HPDE6-E6E7 (cell line): ENCODE measurements around the gene DPH1.

Experiments used
- DNase-seq: peaks from one replicate; pipeline ENCODE4 v3.0.0; 2011; ENCODE audit warnings: missing footprints; ENCODE audit errors: extremely low spot score

The DPH1 gene

DNA sequence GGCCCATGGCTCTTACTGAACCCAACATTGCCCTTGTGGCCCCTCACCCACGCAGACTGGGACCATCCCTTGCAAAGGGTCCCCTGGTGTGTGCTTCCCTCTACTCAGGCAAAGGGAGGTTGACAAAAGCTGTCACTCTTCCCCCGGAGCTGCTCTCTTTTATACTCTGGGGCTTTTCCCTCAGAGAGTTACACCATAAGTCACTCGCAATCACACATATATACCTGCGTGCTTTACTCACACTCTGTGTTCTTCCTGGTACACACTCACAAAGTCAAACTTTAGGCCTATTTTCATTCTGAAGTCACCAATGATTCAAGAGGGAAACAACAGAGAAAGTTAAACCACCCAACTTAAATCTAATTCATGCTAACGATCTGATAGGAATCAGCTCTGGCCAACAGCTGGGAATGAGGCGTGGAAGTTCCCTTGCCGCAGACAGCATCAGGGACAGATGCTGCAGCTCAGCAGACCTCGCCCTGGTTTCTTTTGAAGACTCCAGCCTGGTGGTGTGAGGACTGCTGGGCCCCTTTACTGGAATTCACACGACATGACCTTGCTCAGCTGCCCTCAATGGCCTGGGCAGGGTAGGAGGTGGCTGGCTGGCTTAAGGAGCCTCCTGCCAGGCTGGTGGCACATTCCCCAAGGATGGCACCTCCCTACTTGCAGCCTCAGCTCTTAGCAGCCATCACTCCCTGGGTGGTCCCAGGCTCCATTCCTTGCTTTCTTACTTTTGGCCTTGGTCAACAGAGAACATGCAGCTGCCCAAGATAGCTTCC lies 52.2 kb downstream of the DPH1 start:
- no peak for DNase-seq

DNA sequence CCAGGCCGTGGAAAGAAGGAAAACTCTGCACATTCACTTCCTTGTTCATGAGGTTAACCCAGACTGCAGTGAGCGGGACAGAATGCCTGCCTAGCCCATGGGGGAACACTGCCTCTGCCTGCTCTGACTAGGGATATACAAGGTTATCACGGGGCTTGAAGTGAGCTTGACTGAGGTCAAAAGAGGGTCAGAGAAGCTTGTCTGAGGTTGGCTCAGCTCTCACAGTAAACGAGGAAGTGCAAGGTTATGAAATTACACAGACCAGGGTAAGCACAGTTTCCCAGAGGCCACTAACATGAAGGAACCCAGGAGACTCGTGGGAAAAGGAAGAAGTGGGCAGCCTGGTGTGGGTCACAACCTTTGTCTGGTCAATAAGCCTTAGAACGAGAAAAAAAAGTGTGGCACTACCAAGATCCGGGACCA lies 53.7 kb downstream of the DPH1 start:
- DNase-seq: no peak

DNA sequence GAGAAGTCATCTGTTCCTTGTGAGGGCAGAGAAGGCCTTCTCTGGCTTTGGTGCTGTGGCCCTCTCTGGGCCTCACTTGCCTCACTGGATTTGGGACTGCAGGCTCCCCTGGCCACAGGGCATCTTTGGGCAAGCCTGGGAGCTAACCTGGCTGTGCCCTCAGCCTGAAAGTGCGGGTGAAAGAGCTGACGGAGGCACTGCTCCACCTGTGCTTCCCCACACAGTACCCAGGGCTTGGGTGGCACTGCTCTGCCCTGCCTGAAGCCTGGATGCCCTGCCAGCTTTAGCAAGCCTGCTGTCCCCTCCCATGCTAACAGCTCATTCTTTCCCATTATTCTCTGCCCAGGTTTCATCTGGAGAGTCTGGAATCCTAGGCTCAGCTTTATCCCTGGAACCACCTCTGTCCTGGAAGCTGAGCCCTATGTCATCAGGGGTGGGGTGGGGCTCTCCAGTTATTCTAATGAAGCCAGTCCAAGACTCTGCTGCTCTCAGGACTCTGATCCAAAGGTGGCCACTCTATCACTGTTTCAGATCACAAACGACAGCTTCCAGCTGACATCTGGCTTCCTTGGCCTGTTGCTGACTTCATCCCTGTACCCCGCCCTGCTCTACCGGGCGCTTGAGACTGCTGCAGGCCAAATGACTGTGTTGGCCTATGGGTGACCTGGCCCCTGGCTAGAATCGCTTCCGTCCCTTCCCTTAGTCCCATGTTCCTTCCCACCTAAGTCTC lies 54.2 kb downstream of the DPH1 start:
- no peak for DNase-seq

DNA sequence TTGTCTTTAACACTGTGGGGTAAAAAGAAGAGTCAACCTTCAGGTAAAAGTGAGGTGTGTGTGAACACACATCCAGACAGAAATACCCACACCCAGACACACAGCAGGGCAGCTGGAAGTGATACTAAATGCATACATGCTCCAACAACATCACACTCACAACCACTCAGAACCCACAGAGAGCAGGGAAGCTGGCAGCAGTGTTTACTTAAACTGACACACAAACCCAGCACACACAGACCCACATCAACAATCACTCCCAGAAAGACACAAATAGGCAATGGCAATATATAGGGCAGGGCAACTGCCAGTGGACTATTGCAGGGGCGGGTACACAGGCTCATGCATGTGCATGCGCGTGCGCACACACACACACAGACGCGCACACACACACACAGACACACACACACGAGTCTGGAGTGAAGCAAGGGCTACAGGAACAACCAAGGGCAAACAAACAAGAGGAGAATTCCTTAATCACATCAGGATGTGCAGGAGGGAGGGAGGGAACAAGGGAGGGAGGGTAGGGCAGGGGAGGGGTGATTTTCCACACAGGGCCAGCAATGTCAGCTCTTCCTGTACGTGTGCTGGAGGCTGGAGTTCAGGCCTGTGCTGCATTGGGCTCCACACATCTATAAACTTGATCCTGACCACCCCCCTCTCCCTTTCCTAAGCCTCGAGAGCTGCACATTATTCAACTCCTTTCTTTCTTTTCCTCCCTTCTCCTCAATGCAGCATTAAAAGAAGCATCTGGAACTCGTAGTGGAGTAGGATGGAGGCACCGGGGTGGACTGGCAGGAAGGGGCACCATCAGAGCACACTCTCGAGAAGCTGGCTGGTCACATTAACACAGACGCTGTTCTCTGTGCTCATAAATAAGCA lies 55.1 kb downstream of the DPH1 start:
- DNase-seq: no peak

DNA sequence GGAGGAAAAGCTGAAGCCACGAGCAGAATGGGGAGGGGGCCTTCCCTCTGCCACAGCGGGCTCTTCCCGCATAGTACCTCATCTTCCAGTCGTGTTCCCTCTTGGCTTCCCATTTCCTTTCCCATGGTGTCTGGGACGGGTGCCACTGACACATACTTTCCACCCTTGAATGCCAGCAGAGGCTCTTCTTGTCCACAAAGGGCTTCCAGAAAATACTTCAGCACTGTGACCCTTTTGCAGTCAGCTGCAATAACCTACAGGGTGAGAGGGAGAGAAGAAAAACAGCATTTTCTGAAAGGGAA lies 55.6 kb downstream of the DPH1 start:
- DNase-seq: no peak

DNA sequence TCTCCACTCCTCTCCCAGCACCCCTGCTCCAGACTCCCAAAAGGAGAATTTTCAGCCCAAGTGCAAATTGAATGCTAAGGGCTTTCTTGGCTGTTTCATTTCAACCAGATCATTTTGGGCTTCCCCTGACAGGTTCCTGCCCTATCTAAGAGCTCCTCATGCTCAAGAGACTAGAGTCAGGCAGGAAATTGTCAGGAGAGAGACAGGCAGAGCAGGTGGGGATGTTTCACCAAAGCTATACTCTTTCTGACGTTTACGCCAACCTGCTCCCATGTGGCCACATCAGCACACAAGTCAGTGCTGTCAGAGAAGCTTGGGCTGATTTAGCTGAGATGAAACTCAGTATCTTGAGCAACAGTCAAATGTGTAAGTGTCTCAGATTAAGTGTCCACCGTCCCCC lies 56.4 kb downstream of the DPH1 start:
- DNase-seq: no peak

DNA sequence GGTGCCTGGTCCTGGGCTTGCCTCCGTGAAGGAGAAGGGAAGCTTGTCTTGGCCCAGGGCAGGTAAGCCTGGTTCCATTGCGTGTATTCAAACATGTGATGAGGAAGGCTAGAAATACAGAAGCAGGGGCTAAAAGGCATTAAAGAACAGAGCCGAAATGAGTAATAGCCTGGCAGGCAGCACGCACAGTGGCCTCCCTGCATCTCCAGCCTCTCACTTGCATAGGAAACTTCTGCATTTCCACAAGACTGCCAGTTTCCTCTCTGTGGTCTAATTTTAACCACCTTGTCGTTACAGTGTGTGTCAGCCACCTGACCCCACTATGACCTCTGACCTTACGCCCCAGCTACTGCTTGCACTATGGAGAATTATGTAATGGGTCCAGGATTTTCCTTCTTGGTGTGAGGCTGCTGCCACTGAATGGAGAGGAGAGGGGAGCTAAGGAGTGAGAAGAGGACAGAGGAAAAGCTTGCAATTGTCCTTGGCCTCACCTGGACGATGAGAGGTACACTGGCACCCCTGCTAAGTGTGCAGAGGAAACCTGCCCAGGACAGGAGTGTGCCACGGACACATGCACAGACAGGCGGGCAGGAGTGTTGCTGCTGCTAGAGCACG lies 57.8 kb downstream of the DPH1 start:
- no peak for DNase-seq

DNA sequence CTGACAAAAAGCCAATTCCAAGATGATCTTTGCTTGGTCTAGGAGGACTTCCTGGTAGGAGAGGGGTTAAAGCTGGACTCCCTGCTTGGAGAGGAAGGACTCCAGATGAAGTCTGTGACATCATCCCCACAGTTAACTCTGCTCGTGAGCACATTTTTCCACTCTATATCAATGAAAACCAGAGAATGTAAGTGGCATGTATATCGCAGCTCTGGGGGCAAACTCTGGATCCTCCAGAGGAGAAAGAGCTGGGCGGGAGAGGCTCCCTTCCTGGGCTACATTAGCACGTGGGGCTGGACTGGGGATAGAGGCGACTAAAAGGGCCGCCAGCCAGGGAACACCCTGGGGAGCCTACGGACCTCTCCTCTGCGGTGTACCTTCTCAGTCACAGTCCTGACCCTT lies 59.1 kb downstream of the DPH1 start:
- DNase-seq: no peak

DNA sequence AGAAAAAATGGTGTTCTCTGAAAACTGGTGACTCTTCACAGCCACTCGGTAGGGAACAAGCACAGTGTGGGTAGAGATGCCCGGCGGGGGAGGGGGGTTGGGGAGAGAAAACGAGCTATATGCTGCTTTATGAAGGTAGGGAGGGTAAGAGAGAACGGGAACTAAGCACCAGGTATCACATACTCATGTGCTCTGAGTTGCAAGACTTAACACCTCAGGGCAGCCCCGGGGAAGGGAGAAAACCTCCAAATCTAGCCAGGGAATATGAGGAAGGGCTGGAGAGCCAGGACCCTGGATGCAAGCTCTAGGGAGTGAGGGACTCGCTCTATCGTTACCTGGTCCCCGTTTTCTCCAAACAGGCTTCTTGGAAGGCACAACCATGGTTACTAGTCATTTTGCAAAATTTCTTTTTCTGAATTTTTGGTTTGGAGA lies 60.3 kb downstream of the DPH1 start:
- no peak for DNase-seq

DNA sequence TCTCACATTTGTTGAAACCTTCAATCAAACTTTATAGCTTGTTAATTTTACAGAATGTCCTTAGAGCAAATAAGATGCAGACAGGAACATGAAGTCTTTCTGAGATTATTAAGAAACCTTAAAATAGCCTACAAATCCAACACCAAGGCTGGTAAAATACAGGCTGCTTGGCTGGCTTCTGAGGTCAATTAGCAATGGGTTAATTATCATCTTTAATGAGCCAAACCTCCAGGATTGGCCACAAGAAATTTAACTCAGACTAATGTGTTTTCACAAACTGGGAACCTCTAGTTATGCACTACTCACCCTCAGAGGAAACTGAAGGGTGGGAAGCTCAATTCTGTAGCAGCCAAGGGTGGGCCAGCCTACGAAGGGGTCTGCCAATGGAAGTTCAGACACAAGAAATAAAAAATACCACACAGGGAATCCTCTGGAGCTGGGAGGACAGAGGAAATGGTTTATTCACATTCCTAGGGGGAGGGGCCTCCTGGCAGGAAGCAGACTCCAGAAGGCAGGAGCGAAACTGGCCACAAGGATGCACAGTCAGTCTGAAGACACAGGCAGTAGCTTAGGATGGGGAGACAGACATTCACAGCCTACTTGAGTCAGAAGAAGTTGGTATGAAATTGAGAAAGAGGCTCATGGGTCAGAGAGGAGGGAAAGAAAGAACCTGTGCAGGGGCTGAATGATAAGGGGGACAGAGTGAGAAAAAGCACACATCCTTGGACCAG lies 61.0 kb downstream of the DPH1 start:
- DNase-seq: no peak

DNA sequence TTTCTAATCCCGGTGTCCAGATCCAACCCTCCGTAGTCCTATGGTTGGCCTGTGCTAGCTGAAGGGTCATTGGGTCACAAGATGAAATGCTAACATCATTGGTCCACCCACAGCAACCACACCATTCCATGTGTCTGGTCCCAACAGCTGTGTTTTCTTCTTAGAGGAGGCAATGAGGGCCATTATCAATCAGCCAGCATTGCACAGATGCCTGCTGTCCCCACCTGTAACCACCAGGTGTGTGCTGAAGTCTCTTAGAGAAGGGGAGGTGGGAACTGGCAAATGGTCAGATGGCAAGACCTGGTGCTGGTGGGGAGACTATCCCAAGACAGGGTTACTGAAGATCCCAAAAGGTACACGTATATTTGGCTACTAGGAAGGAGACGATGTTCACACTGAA lies 62.3 kb downstream of the DPH1 start:
- DNase-seq: no peak

DNA sequence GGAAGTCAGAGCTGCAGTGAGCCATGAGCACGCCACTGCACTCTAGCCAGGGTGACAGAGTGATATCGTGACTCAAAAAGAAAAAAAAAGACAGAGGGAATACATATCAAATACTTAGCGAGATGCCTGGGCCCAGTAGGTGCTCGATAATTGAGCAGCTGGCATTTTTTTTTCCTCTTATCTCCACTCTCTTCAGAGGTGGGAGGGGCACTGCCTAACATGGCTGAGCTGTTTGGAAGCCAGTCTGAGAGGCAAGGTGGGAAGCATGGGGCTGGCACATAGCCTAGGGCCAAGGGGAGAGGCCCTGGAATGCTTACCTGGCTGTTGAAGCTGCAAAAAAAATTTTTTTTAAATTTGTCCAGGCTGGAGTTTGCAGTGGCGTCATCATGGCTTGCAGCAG lies 63.4 kb downstream of the DPH1 start:
- no peak for DNase-seq
